ENCODE measurements around the gene SYK. TPM values are rescaled to one million over a fixed set of nuclear protein-coding genes. Genes with fewer than 3 reads are reported as not detected.

The SYK gene
- polyA plus RNA-seq, 3 donors: 51.1 to 186 (median 177) TPM

DNA sequence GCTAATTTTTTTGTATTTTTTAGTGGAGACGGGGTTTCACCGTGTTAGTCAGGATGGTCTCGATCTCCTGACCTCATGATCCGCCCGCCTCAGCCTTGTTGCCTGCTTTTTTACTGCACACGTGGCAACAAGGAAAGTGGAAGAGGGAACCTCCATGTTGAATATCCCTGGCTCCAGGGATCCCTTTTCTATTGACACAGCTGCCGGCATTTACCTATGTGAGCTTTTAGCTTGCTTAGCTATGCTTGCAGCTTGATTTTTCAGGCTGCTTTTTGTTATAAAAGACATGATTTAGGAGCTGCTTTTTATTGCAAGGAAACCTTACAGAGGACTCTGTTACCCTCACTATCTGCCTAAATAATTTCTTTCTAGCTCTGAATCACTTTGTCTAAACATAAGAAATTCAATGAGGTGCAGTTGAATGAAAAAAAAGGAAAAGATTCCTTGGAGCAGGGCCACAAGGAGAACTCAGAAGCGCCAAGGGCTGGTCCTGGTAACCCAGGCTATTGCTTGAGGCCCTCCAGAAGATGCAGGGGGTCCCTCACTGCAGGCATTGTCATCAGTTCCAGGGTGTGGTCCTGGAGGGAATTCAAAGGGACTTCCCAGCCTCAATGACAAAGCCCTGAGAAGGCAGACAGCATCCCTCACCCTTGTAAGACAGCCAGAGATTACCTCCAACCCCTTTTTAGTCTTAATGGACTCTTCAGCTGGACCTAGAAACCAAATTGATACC lies 89.9 kb downstream of the SYK start:
- Histone ChIP-seq H3K4me3 (replicated peaks in 1 of 3; ENCODE audit: low read depth in 2 of 3, low read length in 3 of 3) (no peak overlapping the region), H3K4me1 (ENCODE audit: control insufficient read depth in 1 of 2, insufficient read depth in 2 of 2, low read length in 2 of 2) (no peaks in the 10 kb centered on the region), H3K27me3 (ENCODE audit: control insufficient read depth in 2 of 2, insufficient read depth in 2 of 2, low read length in 2 of 2) (no peaks in the 10 kb centered on the region), H3K27ac (ENCODE audit: low read depth in 1 of 2, low read length in 2 of 2) (peak overlapping the region in 1 of 2 donors; percentile 13), H4K20me1 (ENCODE audit: insufficient read depth, low read length) (peaks cover 96% of the 10 kb centered on the region), H2AFZ (ENCODE audit: insufficient read depth, low read depth, low read length, poor library complexity, severe bottlenecking) (no peak overlapping the region), H3K9ac (ENCODE audit: insufficient read depth, low read length, poor library complexity, severe bottlenecking) (no peak overlapping the region), H3K79me2 (ENCODE audit: insufficient read depth, low read length) (no peaks in the 10 kb centered on the region), H3K9me3 (replicated peaks in 1 of 2; ENCODE audit: control insufficient read depth in 1 of 2, insufficient read depth in 1 of 2, low read length in 2 of 2) (no peaks in the 10 kb centered on the region), H3K4me2 (replicated peaks; ENCODE audit: extremely low read depth, low read length, poor library complexity, severe bottlenecking) (no peak overlapping the region), H3K36me3 (replicated peaks in 1 of 2; ENCODE audit: control insufficient read depth in 1 of 2, insufficient read depth in 2 of 2, low read length in 2 of 2) (peaks cover 97 to 100% of the 10 kb centered on the region in 2 donors)
- intact Hi-C loops (cut with micrococcal nuclease): no loop called here
- Mint-ChIP-seq H3K27ac (peak overlapping the region in 2 of 7 donors; percentile 15), H3K4me1 (no peaks in the 10 kb centered on the region), H3K4me3 (no peak overlapping the region), H3K9me3 (no peaks in the 10 kb centered on the region), H3K36me3 (peaks cover 90 to 98% of the 10 kb centered on the region in 2 donors), H3K27me3 (ENCODE audit: low read depth in 3 of 3) (peaks cover 0 to 2% (median 0%) of the 10 kb centered on the region in 3 donors)
- no peak for DNase-seq
- no peak for TF ChIP-seq CTCF (IDR thresholded peaks at IDR 0.05)
- 96% methylated on average over 7 of the region's 8 CpGs for WGBS (ENCODE audit: insufficient coverage)

DNA sequence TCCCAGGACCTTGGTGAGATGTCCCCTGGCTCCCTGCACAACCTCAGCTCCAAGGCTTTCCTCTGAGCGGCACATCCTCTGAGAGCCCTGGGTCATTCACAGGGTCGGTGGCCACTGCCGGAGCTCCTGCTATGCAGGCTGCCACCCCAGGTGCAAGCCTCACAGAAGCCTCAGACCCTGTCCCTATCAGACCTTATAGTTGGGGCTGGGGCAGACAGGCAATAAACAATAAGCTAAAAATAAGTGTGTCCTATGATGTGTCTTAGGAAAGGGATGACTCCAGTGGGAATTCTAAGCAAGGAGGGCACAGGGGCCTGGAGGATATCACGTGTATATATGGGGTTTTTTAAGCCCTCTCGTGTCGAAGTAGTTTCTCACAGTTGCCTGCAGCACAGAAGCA lies 91.3 kb downstream of the SYK start:
- Mint-ChIP-seq H3K27ac (peak overlapping the region in 3 of 7 donors; percentile 39 to 76 (median 55)), H3K4me1 (no peaks in the 10 kb centered on the region), H3K27me3 (ENCODE audit: low read depth in 3 of 3) (peaks cover 0 to 2% (median 0%) of the 10 kb centered on the region in 3 donors), H3K4me3 (no peak overlapping the region), H3K36me3 (peaks cover 96 to 100% of the 10 kb centered on the region in 2 donors), H3K9me3 (no peaks in the 10 kb centered on the region)
- Histone ChIP-seq H4K20me1 (ENCODE audit: insufficient read depth, low read length) (peaks cover 96% of the 10 kb centered on the region), H3K4me2 (replicated peaks; ENCODE audit: extremely low read depth, low read length, poor library complexity, severe bottlenecking) (no peak overlapping the region), H3K9me3 (replicated peaks in 1 of 2; ENCODE audit: control insufficient read depth in 1 of 2, insufficient read depth in 1 of 2, low read length in 2 of 2) (no peaks in the 10 kb centered on the region), H3K27me3 (ENCODE audit: control insufficient read depth in 2 of 2, insufficient read depth in 2 of 2, low read length in 2 of 2) (no peaks in the 10 kb centered on the region), H3K36me3 (replicated peaks in 1 of 2; ENCODE audit: control insufficient read depth in 1 of 2, insufficient read depth in 2 of 2, low read length in 2 of 2) (peaks cover 96 to 100% of the 10 kb centered on the region in 2 donors), H3K9ac (ENCODE audit: insufficient read depth, low read length, poor library complexity, severe bottlenecking) (no peak overlapping the region), H2AFZ (ENCODE audit: insufficient read depth, low read depth, low read length, poor library complexity, severe bottlenecking) (no peak overlapping the region), H3K4me3 (replicated peaks in 1 of 3; ENCODE audit: low read depth in 2 of 3, low read length in 3 of 3) (no peak overlapping the region), H3K27ac (ENCODE audit: low read depth in 1 of 2, low read length in 2 of 2) (no peak overlapping the region), H3K79me2 (ENCODE audit: insufficient read depth, low read length) (no peaks in the 10 kb centered on the region), H3K4me1 (ENCODE audit: control insufficient read depth in 1 of 2, insufficient read depth in 2 of 2, low read length in 2 of 2) (no peaks in the 10 kb centered on the region)
- TF ChIP-seq CTCF (IDR thresholded peaks at IDR 0.05): no peak
- intact Hi-C loops (cut with micrococcal nuclease): no loop called here
- WGBS (ENCODE audit: insufficient coverage): 93% methylated on average over 3 of the region's 6 CpGs
- DNase-seq: no peak

All from CD14-positive monocyte (primary cell).